KBM-7 (cell line): ENCODE measurements around the gene TMPRSS4.

Experiments used
- DNase-seq: peaks from one replicate; pipeline ENCODE4 v3.0.0-alpha.2; 2015
- in situ Hi-C: fragments of 300-500 bp; cut with MboI; formaldehyde crosslinking; loops from 2 replicates; pipeline ENCODE4 v1.14.3; 2020; ENCODE audit warnings: low sequenced_read_pairs, low pct_unique_long_range_greater_than_20kb, mixed read lengths

The TMPRSS4 gene

GRCh38 chr11:118068945-118069612, 7.8 kb upstream of the TMPRSS4 start:
- no peak for DNase-seq
- in situ Hi-C loops, result loop anchor here (25.0 kb wide), 1 partner anchor 232 kb away; no protein-coding TSS in a partner anchor

GRCh38 chr11:118071416-118072030, 5.4 kb upstream of the TMPRSS4 start:
- no peak for DNase-seq
- in situ Hi-C loops, result loop anchor here (25.0 kb wide), 1 partner anchor 234 kb away; no protein-coding TSS in a partner anchor

DNA sequence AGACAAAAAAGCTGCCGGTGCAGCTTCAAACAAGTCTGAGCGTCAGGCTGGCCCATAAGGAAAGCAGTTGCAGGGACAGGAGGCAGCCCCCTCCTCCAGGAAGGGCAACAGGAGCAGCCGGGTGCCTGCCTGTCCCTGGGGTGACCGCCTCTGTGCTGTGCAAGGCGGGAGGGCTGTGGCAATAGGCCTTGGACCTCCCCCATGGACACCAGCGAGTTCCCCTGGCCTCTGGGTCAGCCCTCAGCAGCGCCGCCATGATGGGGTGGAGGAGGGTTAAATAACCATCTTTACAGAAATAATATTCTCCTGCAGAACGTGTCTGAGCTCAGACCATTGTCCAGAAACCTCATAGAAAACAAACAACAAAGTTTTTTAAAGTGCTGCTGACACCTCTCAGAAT, 3.3 kb upstream of the TMPRSS4 start:
- DNase-seq, result no peak
- in situ Hi-C loops, result loop anchor here (25.0 kb wide), 1 partner anchor 236 kb away; no protein-coding TSS in a partner anchor

- in situ Hi-C loops, result loop anchor here (25.0 kb wide), 1 partner anchor 237 kb away; no protein-coding TSS in a partner anchor
- no peak for DNase-seq
Observed at GRCh38 chr11:118074091-118074685, 2.7 kb upstream of the TMPRSS4 start.

- DNase-seq, result no peak
- in situ Hi-C loops, result loop anchor here (25.0 kb wide), 1 partner anchor 237 kb away; no protein-coding TSS in a partner anchor
Observed at GRCh38 chr11:118074785-118075184, 2.1 kb upstream of the TMPRSS4 start.

GRCh38 chr11:118078911-118079411, 2.1 kb downstream of the TMPRSS4 start:
- in situ Hi-C loops, result no loop called here
- no peak for DNase-seq

GRCh38 chr11:118079491-118079890, 2.6 kb downstream of the TMPRSS4 start:
- no peak for DNase-seq
- in situ Hi-C loops, result no loop called here

DNA sequence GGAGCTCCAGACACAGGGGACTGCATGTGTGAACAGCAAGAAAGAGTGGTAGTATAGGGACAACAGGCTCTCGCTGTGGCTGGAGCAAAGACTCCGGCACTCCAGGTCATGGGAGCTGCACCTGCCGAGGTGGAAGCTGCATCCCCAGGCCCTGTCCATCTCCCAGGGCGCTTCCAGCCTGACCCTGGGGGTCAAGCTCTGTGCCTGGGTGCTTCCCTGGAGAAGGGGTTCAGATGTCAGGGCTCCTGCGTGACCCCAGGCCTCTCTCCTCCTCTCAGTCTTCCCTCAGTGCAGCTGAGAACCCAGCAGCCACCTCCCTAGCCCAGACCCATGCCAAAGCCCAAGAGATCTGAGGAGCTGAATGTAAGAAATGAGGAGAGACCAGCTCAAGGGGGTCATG, 3.4 kb downstream of the TMPRSS4 start:
- no peak for DNase-seq
- in situ Hi-C loops, result no loop called here

- in situ Hi-C loops, result no loop called here
- peak; percentile 53 for DNase-seq
Observed at GRCh38 chr11:118081241-118081958, 4.5 kb downstream of the TMPRSS4 start.

DNA sequence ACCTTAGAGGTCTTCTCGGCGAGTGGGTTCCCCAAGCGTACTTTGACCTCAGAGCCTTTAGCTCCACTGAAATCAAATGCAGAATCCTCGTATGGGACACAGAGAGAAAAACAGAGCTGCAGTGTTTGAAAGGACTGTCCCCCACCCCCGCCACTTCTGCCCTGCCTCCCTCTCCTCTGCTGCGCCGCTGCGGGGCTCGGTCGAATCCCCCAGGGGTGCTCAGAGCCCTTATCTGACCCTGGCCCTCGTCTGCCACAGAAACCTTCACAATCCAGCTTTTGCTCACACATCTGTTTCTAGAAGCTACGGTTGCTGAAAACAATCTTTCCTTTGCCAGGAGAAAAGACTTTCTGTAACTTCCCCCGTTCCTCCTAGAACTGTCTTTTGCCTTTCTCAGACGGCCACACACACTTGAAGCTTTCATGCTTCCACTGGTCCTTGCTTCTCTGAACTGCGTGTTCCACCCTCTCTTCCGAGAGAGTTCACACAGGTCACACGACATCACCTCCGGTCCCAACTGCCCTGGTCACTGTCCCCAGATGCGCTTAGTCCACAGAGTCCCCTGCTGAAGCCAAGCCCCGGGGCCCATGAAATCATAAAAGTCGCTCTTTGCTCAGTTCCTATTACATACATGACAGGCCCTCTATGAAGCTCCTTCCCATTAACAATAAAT, 6.1 kb downstream of the TMPRSS4 start:
- in situ Hi-C loops, result no loop called here
- peak; percentile 25 for DNase-seq

GRCh38 chr11:118084247-118084646, 7.4 kb downstream of the TMPRSS4 start:
- in situ Hi-C loops, result no loop called here

GRCh38 chr11:118084656-118085055, 7.8 kb downstream of the TMPRSS4 start:
- no peak for DNase-seq
- in situ Hi-C loops, result no loop called here

More at GRCh38 chr11:118084247-118084646, 7.4 kb downstream of the TMPRSS4 start:
- peak; percentile 93 for DNase-seq

DNA sequence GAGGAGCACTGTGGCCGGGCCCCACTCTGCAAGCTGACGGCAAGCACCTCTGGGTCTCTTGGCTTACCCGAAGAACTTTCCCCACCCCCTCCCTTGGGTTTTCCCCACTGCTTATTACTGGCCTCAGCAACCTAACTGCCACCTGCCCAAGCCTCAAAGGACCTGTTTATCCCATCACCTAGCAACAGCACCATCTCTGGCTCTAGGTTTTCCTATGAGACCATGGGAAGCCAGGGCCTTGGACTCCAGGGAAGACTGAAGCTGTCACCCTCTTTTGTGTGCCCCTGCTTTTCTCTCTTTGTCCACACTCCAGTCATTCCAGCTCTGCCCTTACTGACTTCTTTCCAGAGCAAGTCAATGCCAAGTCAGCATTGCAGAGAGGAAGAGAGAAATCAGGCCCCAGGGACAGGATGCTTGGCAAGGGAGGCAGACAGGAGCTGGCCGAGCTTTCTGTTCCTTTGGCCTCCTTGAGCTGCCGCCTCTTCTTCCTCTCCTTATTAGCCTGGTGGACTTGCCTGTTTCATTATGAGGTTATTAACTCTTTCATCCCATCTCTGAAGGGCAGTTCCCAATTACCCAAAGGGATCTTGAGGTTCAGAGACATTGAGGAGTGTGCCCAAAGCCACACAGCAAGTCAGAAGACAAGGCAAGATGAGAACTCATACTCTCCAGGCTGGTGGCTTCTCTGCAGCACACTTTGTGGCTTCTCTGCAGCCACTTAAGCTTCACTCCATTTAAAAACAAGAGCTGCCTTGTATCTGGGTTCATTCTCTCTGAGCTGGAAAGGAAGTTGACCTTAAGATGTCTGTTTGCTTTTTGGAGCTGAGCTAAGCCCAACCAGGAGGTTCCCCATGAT, 10.3 kb downstream of the TMPRSS4 start, which contains the start of gene SMIM35:
Gene SMIM35 (minus strand): TSS at position 51 of the 856 bp plus-strand sequence. CDS start 206 bp downstream, outside the sequence.
- DNase-seq, result no peak

DNA sequence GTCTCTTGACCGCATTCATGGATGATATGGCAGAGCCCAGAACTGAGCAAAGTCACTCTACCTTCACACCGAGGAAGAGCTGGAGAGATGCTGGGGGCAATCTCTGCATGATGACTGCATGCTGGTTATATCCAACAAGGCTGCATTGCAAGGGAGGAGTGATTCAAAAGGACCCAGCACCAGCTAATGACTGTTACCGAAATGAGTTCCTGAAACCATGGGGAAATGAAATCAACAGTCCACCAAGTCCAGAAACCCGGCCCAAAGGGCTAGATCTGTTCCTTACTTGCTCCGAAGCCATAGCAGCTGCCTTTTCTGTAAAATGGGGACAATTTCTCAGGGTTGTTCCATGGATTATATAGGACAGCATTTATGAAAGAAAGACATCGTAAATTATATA, 11.1 kb downstream of the TMPRSS4 start:
- no peak for DNase-seq
- in situ Hi-C loops, result no loop called here

More for the DNA sequence above, 10.3 kb downstream of the TMPRSS4 start, which contains the start of gene SMIM35:
- in situ Hi-C loops, result no loop called here

GRCh38 chr11:118088531-118088930, 11.7 kb downstream of the TMPRSS4 start:
- DNase-seq, result peak; percentile 97
- in situ Hi-C loops, result no loop called here

DNA sequence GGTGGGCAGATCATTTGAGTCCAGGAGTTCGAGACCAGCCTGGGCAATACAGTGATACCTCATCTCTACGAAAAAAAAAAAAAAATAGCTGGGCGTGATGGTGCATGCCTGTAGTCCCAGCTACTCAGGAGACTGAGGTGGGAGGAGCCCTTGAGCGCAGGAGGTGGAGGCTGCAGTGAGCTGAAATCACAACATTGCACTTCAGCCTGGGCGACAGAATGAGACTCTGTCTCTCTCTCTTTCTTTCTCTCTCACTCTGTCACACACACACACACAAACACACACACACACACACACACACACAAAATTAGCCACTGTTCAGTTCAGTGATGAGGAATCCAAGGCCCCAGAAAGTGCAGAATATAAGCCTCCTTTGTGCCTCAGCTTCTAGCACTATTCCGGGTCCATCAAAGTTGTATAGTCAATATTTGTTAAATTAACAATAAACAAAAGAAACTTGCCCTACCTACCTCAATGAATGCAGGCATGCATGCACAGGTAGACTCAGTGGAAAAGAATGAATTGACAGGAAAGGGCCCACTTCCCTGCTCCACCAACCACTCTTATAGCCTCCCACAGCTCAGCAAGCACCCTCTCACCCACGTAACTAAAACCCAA, 13.8 kb downstream of the TMPRSS4 start:
- DNase-seq, result no peak
- in situ Hi-C loops, result no loop called here

- no peak for DNase-seq
- in situ Hi-C loops, result no loop called here
Observed at GRCh38 chr11:118091690-118092089, 14.8 kb downstream of the TMPRSS4 start.
